H1 (cell line): ENCODE results near the gene ALOX15B. TPM values are rescaled to one million over a fixed set of nuclear protein-coding genes. Genes with fewer than 3 reads are reported as not detected.

Experiments used
- CTCF ChIA-PET: fragments of 300-600 bp; sonication (Branson Sonifier 250); formaldehyde crosslinking; loops from one replicate; lab custom pipeline; 2021; ENCODE audit not compliant: partially characterized antibody; lab: Charles Lee
- POLR2A ChIA-PET: fragments of 300-600 bp; sonication (Branson Sonifier 250); formaldehyde crosslinking; loops from one replicate; lab custom pipeline; 2021; ENCODE audit warnings: inconsistent platforms; ENCODE audit not compliant: partially characterized antibody; lab: Charles Lee
- DNase-seq, 2 experiments: peaks; one replicate each; pipeline versions ENCODE4 v3.0.0 to v3.0.0-alpha.2; 2010 to 2022; ENCODE audit warnings: low spot score in 2 of 2, low read depth in 1 of 2, mixed read lengths in 1 of 2
- FAIRE-seq: peaks from 2 replicates; lab custom pipeline; 2011; peaks lifted over from hg19 to GRCh38; lab: Jason Lieb, UNC
- H2AFZ ChIP-seq: 2 replicates; pipeline ENCODE4 v1.8.1; 2012; ENCODE audit warnings: low read length, inconsistent platforms
- H2AK5ac ChIP-seq: 2 replicates; pipeline ENCODE4 v1.6.1; 2013; ENCODE audit warnings: low read depth, low read length
- H2BK120ac ChIP-seq: replicated peaks from 2 replicates; pipeline ENCODE3; 2013; ENCODE audit warnings: low read depth, low read length, inconsistent platforms
- H2BK12ac ChIP-seq: 2 replicates; pipeline ENCODE4 v1.6.1; 2013; ENCODE audit warnings: low read depth, low read length
- H2BK15ac ChIP-seq: 2 replicates; pipeline ENCODE4 v1.6.1; 2013; ENCODE audit warnings: low read length
- H2BK20ac ChIP-seq: 2 replicates; pipeline ENCODE4 v1.6.1; 2013; ENCODE audit warnings: low read length
- H2BK5ac ChIP-seq: 2 replicates; pipeline ENCODE4 v1.6.1; 2013; ENCODE audit warnings: low read depth, low read length
- H3K14ac ChIP-seq: 2 replicates; pipeline ENCODE4 v1.6.1; 2013; ENCODE audit warnings: inconsistent platforms; ENCODE audit not compliant: insufficient read length
- H3K18ac ChIP-seq: 2 replicates; pipeline ENCODE4 v1.6.1; 2013; ENCODE audit warnings: low read length; ENCODE audit errors: extremely low read depth
- H3K23ac ChIP-seq: 2 replicates; pipeline ENCODE4 v1.6.1; 2013; ENCODE audit warnings: inconsistent platforms; ENCODE audit not compliant: insufficient read length
- H3K23me2 ChIP-seq: 2 replicates; pipeline ENCODE4 v1.6.1; 2013; ENCODE audit warnings: low read depth, low read length
- H3K27ac ChIP-seq: 2 replicates; pipeline ENCODE4 v1.6.1; 2011; ENCODE audit warnings: low read depth, low read length, inconsistent platforms
- H3K27me3 ChIP-seq, 4 experiments: replicated peaks in 1 of 4; 1 replicate in 1 of 4; 2 replicates in 3 of 4; pipeline versions ENCODE4 v1.6.1 to v1.8.1; 2011 to 2013; ENCODE audit warnings: low read length in 3 of 4, mild to moderate bottlenecking in 3 of 4, inconsistent platforms in 2 of 4, mixed read lengths in 2 of 4, moderate library complexity in 1 of 4; ENCODE audit not compliant: control insufficient read depth in 3 of 4, insufficient read depth in 3 of 4; ENCODE audit errors: extremely low read depth in 1 of 4
- H3K36me3 ChIP-seq, 4 experiments: 2 replicates each; pipeline versions ENCODE4 v1.6.1 to v1.8.1; 2011 to 2013; ENCODE audit warnings: mild to moderate bottlenecking in 4 of 4, low read length in 3 of 4, moderate library complexity in 2 of 4, control low read depth in 1 of 4, inconsistent platforms in 1 of 4; ENCODE audit not compliant: insufficient read depth in 4 of 4, control insufficient read depth in 2 of 4
- H3K4ac ChIP-seq: replicated peaks from 2 replicates; pipeline ENCODE3; 2013; ENCODE audit warnings: low read length, low read depth, mixed read lengths, inconsistent platforms; ENCODE audit not compliant: insufficient read length
- H3K4me1 ChIP-seq, 4 experiments: replicated peaks in 1 of 4; 1 replicate in 1 of 4; 2 replicates in 3 of 4; pipeline versions ENCODE4 v1.6.1 to v1.8.1; 2011 to 2013; ENCODE audit warnings: low read length in 3 of 4, inconsistent platforms in 2 of 4, mixed read lengths in 1 of 4; ENCODE audit not compliant: insufficient read depth in 4 of 4, control insufficient read depth in 3 of 4
- H3K4me2 ChIP-seq, 2 experiments: 2 replicates each; pipeline versions ENCODE4 v1.6.1 to v1.8.1; 2011 to 2013; ENCODE audit warnings: low read depth in 2 of 2, low read length in 2 of 2, control low read depth in 1 of 2, inconsistent platforms in 1 of 2, mild to moderate bottlenecking in 1 of 2; ENCODE audit not compliant: insufficient read depth in 1 of 2
- H3K4me3 ChIP-seq, 4 experiments: fragments of 200-600, 300-600 bp in 1 of 4; sonication (generic), shearing (Covaris generic), sonication (Bioruptor Twin) in 1 of 4; 2 replicates each; pipeline versions ENCODE4 v1.5.1 to v1.8.1; 2011 to 2016; ENCODE audit warnings: low read length in 4 of 4, low read depth in 3 of 4, control low read depth in 2 of 4, inconsistent platforms in 2 of 4, mild to moderate bottlenecking in 2 of 4, mixed read lengths in 1 of 4, moderate library complexity in 1 of 4; ENCODE audit not compliant: insufficient read depth in 2 of 4; ENCODE audit errors: extremely low read depth in 1 of 4
- H3K56ac ChIP-seq: replicated peaks from 2 replicates; pipeline ENCODE3; 2013; ENCODE audit warnings: low read depth, mild to moderate bottlenecking, mixed read lengths, low read length, inconsistent platforms; ENCODE audit not compliant: insufficient read length
- H3K79me1 ChIP-seq: 2 replicates; pipeline ENCODE4 v1.6.1; 2013; ENCODE audit warnings: low read depth, low read length, control low read depth
- H3K79me2 ChIP-seq, 2 experiments: 2 replicates each; pipeline versions ENCODE4 v1.6.1 to v1.8.1; 2012 to 2013; ENCODE audit warnings: low read length in 2 of 2, mild to moderate bottlenecking in 2 of 2, inconsistent platforms in 1 of 2; ENCODE audit not compliant: insufficient read depth in 2 of 2, control insufficient read depth in 1 of 2
- H3K9ac ChIP-seq, 4 experiments: replicated peaks in 1 of 4; 1 replicate in 1 of 4; 2 replicates in 3 of 4; pipeline versions ENCODE4 v1.6.1 to v1.8.1; 2011 to 2013; ENCODE audit warnings: low read depth in 3 of 4, low read length in 3 of 4, control low read depth in 2 of 4, mild to moderate bottlenecking in 2 of 4, moderate library complexity in 2 of 4, inconsistent platforms in 1 of 4; ENCODE audit errors: extremely low read depth in 1 of 4
- H3K9me3 ChIP-seq, 2 experiments: 2 replicates each; pipeline versions ENCODE4 v1.6.1 to v1.8.1; 2012 to 2013; ENCODE audit warnings: mild to moderate bottlenecking in 2 of 2, moderate library complexity in 2 of 2, control low read depth in 1 of 2, inconsistent platforms in 1 of 2, low read depth in 1 of 2, low read length in 1 of 2, mixed read lengths in 1 of 2; ENCODE audit not compliant: insufficient read depth in 2 of 2
- H4K20me1 ChIP-seq, 2 experiments: replicated peaks in 1 of 2; 2 replicates each; pipeline versions ENCODE3 to v1.8.1; 2011 to 2013; ENCODE audit warnings: inconsistent platforms in 2 of 2, low read length in 2 of 2, mild to moderate bottlenecking in 1 of 2; ENCODE audit not compliant: insufficient read depth in 2 of 2, control insufficient read depth in 1 of 2
- H4K5ac ChIP-seq: 2 replicates; pipeline ENCODE4 v1.6.1; 2013; ENCODE audit warnings: low read length, low read depth, mixed read lengths, inconsistent platforms; ENCODE audit not compliant: insufficient read length
- H4K8ac ChIP-seq: 2 replicates; pipeline ENCODE4 v1.8.0; 2013; ENCODE audit warnings: mild to moderate bottlenecking, moderate library complexity, low read length, inconsistent platforms; ENCODE audit not compliant: insufficient read depth; ENCODE audit errors: extremely low read depth
- H4K91ac ChIP-seq: replicated peaks from 2 replicates; pipeline ENCODE3; 2013; ENCODE audit warnings: low read length, mixed read lengths, inconsistent platforms; ENCODE audit not compliant: insufficient read length
- CREB1 ChIP-seq: IDR thresholded peaks from 2 replicates; pipeline ENCODE4 v1.6.1; 2012; ENCODE audit warnings: inconsistent platforms
- CTBP2 ChIP-seq: IDR thresholded peaks from 2 replicates; pipeline ENCODE4 v1.7.0; 2011; ENCODE audit warnings: borderline replicate concordance, mild to moderate bottlenecking, moderate library complexity, mixed read lengths, low read length; ENCODE audit not compliant: insufficient read depth, insufficient read length
- EGR1 ChIP-seq: IDR thresholded peaks from 2 replicates; pipeline ENCODE4 v1.6.1; 2011; ENCODE audit warnings: low read depth, low read length, borderline replicate concordance
- FOSL1 ChIP-seq: IDR thresholded peaks from 2 replicates; pipeline ENCODE4 v1.6.1; 2011; ENCODE audit warnings: mild to moderate bottlenecking, low read depth, low read length, moderate library complexity; ENCODE audit not compliant: insufficient read depth
- HDAC2 ChIP-seq, 2 experiments: fragments of 300-600 bp in 1 of 2; sonication (generic) in 1 of 2; IDR thresholded peaks; 2 replicates each; pipeline ENCODE4 v1.6.1; 2011 to 2012; ENCODE audit warnings: low read depth in 2 of 2, low read length in 2 of 2, mild to moderate bottlenecking in 2 of 2, moderate library complexity in 2 of 2, borderline replicate concordance in 1 of 2, inconsistent platforms in 1 of 2
- HDAC6 ChIP-seq: IDR thresholded peaks from one replicate; pipeline ENCODE4 v1.7.1; 2012; ENCODE audit warnings: low read depth, mild to moderate bottlenecking, inconsistent platforms, low read length, moderate library complexity
- JUN ChIP-seq: IDR thresholded peaks from 2 replicates; pipeline ENCODE4 v1.6.1; 2011; ENCODE audit warnings: low read depth, mild to moderate bottlenecking, improper control_type of control experiment, low read length
- POU5F1 ChIP-seq: IDR thresholded peaks from 2 replicates; pipeline ENCODE4 v1.6.1; 2011; ENCODE audit warnings: low read depth, mild to moderate bottlenecking, low read length, moderate library complexity
- RAD21 ChIP-seq, 2 experiments: IDR thresholded peaks in 1 of 2; conservative IDR thresholded peaks in 1 of 2; 2 replicates each; pipeline ENCODE4 v1.6.1; 2011; ENCODE audit warnings: low read depth in 2 of 2, low read length in 2 of 2, improper control_type of control experiment in 1 of 2, inconsistent platforms in 1 of 2, mild to moderate bottlenecking in 1 of 2, moderate library complexity in 1 of 2
- RNF2 ChIP-seq: fragments of 200-900, 300-1000 bp; sonication (generic); IDR thresholded peaks from 2 replicates; pipeline ENCODE4 v1.7.1; 2016; ENCODE audit warnings: borderline replicate concordance, low read depth, mild to moderate bottlenecking, antibody characterized with exemption, low read length; ENCODE audit not compliant: poor library complexity, severe bottlenecking; ENCODE audit errors: missing control alignments
- TAF1 ChIP-seq: IDR thresholded peaks from 2 replicates; pipeline ENCODE4 v1.6.1; 2011; ENCODE audit warnings: mild to moderate bottlenecking, low read depth, low read length
- TBP ChIP-seq: IDR thresholded peaks from 2 replicates; pipeline ENCODE4 v1.6.1; 2011; ENCODE audit warnings: low read depth, low read length, improper control_type of control experiment
- ZNF274 ChIP-seq: IDR thresholded peaks from 2 replicates; pipeline ENCODE4 v1.7.0; 2012; ENCODE audit warnings: low read length, borderline replicate concordance; ENCODE audit errors: extremely low read depth
- WGBS, 2 experiments: shearing (Covaris generic) in 1 of 2; methylation state at CpG; one replicate each; pipeline versions ENCODE4 v1.1.6 to v1.1.7; 2013 to 2015; ENCODE audit warnings: low lambda C conversion rate in 2 of 2, mixed read lengths in 2 of 2, inconsistent platforms in 1 of 2, low coverage in 1 of 2, missing lambda C conversion rate in 1 of 2; ENCODE audit not compliant: insufficient replicate concordance in 2 of 2, insufficient coverage in 1 of 2, insufficient read length in 1 of 2; ENCODE audit errors: extremely low coverage in 1 of 2, missing lambda C conversion rate in 1 of 2; 5-methylcytosine and 5-hydroxymethylcytosine counted together
- polyA plus RNA-seq, 7 experiments: library from polyadenylated mRNA; depleted of rRNA in 3 of 7; stranded (reverse) in 5 of 7; unstranded in 2 of 7; fragments of >200 nt in 5 of 7; fragments of 200-250 nt in 2 of 7; gene quantifications; 1 replicate in 5 of 7; 2 replicates in 1 of 7; 4 replicates in 1 of 7; pipeline versions ENCODE4 v1.2.1 to v1.2.3, GENCODE V29; 2011 to 2013; ENCODE audit warnings: missing spikeins in 2 of 7, mixed read lengths in 2 of 7
- total RNA-seq: library from RNA; stranded (reverse); fragmentation: NEBNext Ultra II Directional; extraction: Animal tissue kit (Norgen Biotek cat#: 25700); gene quantifications from 2 replicates; pipeline ENCODE4 v1.2.1, GENCODE V29; 2021

The ALOX15B gene
- total and polyA plus RNA-seq, 2 of the 8 experiments (the other 6 are each of a cell fraction or from before 2014, with no cell fraction given): 0.63 to 0.91 TPM

DNA sequence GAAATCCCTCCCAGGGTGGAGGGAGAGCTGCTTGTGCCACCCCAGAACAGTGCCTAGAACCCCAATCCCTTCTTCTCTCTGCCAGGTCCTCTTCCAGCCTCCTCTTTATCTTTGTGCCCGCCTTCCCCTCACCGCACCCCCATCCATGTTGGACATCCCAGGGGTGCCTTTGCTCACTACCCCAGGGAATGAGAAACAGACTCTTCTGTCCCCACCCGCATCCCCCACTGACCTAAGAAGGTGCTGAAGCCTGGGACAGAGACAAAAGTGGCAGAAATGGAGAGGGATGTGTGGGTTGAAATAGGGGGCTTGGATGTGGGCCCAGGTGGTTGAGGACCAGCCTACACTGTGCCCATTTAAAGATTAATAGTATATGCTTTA is 17.0 kb downstream of the ALOX15B start:
- peaks cover 1 to 12% (median 9%) of the 10 kb centered on the region in 4 experiments; a peak in 5 of 7 replicates for H3K27me3 ChIP-seq
- H3K23me2 ChIP-seq: no peaks in the 10 kb centered on the region; the same call in 1 of the 2 replicates
- no peaks in the 10 kb centered on the region for H3K79me2 ChIP-seq
- H3K56ac ChIP-seq: no peak overlapping the region
- no peak overlapping the region for H3K4me2 ChIP-seq
- no peak overlapping the region for H3K27ac ChIP-seq
- H2AK5ac ChIP-seq: no peak overlapping the region
- no peaks in the 10 kb centered on the region for H3K36me3 ChIP-seq
- H2BK5ac ChIP-seq: no peak overlapping the region
- no peak overlapping the region for H2BK20ac ChIP-seq
- POLR2A ChIA-PET: no interaction called here
- no peak overlapping the region for H4K91ac ChIP-seq
- CTCF ChIA-PET: interaction anchor here (1.0 to 11.6 kb wide), 18 partner anchors 15 to 308 kb away, joined by 3 to 270 read pairs (median 8); partner anchors contain the start of genes ALOX15B and RNF227
- no peak overlapping the region for H2AFZ ChIP-seq
- no peak for DNase-seq
- H3K4me1 ChIP-seq: peaks cover 0 to 4% (median 0%) of the 10 kb centered on the region in 4 experiments; a peak in 3 of 7 replicates
- FAIRE-seq: no peak
- no peak overlapping the region for H3K4me3 ChIP-seq
- no peaks in the 10 kb centered on the region for H3K79me1 ChIP-seq
- no peak overlapping the region for H4K8ac ChIP-seq
- H4K5ac ChIP-seq: no peak overlapping the region
- no peaks in the 10 kb centered on the region for H3K9me3 ChIP-seq
- H3K4ac ChIP-seq: no peak overlapping the region
- H2BK120ac ChIP-seq: no peak overlapping the region
- H2BK15ac ChIP-seq: no peak overlapping the region
- no peak overlapping the region for H3K23ac ChIP-seq
- no peaks in the 10 kb centered on the region for H4K20me1 ChIP-seq
- H3K18ac ChIP-seq: no peak overlapping the region
- 94% methylated on average over 3 of the region's 3 CpGs; no CpG with 5 or more reads in 1 of the 2 experiments for WGBS, 2 experiments
- no peak overlapping the region for H3K14ac ChIP-seq
- no peak overlapping the region for H3K9ac ChIP-seq
- no peak overlapping the region for H2BK12ac ChIP-seq
- no peak for TF ChIP-seq RNF2
- TF ChIP-seq POU5F1: no peak
- no peak for TF ChIP-seq ZNF274
- TF ChIP-seq HDAC2 (IDR thresholded peaks at IDR 0.05; ENCODE audit: borderline replicate concordance in 1 of 2, low read depth in 2 of 2, low read length in 2 of 2): no peak
- no peak for TF ChIP-seq JUN
- no peak for TF ChIP-seq EGR1
- TF ChIP-seq TBP: no peak
- no peak for TF ChIP-seq RAD21 (IDR thresholded peaks at IDR 0.05 in 1 of 2, conservative IDR thresholded peaks at IDR 0.05 in 1 of 2; ENCODE audit: low read depth in 2 of 2, low read length in 2 of 2)
- TF ChIP-seq CREB1: no peak
- TF ChIP-seq TAF1: no peak
- no peak for TF ChIP-seq HDAC6
- TF ChIP-seq CTBP2: no peak
- no peak for TF ChIP-seq FOSL1
